GM18520 (cell line): Measurements from ENCODE around the gene HPCAL1.

Experiments
- ATAC-seq: cut with Tn5 transposase; IDR thresholded peaks from one replicate; pipeline ENCODE4 v1.9.1; 2021; ENCODE audit not compliant: unreplicated experiment

Gene HPCAL1

DNA sequence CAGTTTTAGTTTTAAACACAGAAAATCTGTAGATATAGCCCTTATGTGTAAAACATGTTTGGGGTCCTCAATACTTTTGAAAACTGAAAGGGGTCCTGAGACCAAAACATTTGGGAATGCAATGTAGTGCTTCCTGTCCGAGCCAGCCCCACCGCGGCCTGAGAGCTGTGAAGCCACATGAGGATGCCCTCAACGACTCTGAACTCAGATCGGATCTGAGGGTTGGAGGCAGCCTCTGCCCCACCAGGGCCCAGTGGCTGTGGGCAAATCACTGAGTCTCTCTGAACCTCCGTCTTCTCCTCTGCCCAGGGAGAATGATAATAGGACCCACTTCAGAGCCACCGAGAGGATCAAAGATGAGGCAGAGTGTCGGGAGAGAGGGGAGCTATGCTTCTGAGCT lies 33.4 kb upstream of the HPCAL1 start:
- no peak for ATAC-seq

DNA sequence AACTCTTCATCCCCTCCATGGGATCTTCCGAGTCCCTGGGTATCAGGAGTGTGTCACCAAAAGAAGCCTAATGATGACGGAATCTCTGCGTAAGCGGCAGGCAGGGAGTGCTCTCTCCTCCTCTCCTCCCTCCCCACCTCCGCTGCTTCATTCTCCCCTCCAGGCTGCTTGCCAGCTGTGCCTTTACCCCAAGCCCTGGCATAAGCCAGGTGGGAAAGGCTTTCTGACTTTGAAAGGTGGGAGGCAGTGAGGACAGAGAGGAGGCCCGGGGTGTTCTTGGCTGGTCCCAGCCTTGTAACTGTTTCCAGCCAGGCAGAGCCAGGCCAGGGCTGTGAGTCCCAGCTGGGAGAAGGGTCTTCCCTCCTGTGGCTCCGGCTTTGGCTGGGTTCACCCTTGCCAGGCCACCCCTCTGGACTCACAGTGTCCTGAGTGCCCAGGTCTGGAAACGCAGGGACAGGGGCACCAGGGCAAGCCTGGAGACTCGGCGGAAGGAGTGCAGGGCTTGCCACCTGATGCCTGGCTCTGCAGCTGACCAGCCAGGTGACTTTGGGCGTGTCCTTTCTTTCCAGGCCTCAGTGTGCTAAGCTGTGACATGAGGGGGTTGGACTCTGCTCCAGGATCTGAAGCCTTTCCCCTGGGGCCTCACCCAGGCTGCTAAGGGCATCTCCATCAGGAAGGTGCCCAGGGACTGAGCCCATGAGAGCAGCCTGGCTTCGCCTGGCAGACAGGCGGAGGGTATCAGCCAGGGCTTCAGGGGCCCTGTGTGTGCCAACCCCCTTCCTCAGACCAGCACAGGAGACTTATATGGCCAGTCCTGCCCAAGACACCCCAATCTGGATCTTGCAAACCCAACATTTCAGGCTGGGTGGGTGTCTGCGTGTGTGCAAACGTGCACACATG lies 32.7 kb upstream of the HPCAL1 start:
- no peak for ATAC-seq

DNA sequence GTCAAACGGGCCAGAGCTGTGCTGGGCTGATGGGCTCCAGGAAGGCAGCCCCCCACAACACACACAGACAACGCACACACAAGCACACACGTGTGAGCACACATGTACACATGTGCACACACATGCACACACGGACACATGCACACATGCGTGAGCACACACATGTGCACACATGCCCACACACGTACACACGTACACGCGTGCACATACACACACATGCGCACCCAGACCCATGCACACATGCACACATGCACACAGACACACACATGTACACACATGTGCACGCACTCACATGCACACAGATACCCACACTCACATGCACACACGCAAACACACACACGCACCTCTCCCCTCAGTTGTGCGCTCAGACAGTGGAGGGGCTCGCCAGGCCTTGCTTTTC lies 31.2 kb upstream of the HPCAL1 start:
- ATAC-seq = no peak

DNA sequence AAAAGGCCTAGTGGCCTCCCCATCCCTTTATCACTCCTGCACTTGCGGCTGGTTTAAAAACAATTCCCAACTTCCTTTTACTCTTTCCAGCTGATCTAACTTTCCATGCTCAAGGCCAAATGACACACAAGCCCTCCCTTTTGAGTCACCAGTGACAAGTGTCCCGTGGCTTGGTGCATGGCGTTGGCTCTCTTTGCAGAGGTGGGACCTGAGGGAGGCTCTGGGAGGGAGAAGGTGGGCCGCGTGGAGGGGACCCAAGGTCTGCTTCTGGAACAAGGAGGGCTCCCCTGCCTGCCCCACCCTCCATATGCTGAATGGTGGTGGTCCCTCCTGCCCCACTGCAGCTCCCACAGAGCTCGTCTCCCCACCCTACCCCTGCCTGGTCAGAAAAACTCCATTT lies 30.8 kb upstream of the HPCAL1 start:
- no peak for ATAC-seq

DNA sequence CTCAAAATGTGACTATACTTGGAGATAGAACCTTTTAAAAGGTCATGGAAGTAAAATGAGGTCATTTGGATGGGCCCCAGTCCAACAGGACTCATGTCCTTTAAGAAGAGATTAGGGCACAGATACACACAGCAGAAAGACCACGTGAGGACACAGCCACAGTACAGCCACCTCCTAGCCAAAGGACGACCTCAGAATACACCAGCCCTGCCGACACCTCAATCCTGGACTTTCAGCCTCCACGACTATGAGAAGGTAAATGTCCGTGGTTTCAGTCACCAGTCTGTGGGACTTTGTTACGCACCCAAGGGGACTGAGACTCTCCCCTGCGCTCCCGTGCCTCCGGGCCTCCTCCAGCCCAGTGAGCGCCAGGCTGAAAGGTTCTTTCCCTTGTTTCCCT lies 30.2 kb upstream of the HPCAL1 start:
- ATAC-seq = no peak

DNA sequence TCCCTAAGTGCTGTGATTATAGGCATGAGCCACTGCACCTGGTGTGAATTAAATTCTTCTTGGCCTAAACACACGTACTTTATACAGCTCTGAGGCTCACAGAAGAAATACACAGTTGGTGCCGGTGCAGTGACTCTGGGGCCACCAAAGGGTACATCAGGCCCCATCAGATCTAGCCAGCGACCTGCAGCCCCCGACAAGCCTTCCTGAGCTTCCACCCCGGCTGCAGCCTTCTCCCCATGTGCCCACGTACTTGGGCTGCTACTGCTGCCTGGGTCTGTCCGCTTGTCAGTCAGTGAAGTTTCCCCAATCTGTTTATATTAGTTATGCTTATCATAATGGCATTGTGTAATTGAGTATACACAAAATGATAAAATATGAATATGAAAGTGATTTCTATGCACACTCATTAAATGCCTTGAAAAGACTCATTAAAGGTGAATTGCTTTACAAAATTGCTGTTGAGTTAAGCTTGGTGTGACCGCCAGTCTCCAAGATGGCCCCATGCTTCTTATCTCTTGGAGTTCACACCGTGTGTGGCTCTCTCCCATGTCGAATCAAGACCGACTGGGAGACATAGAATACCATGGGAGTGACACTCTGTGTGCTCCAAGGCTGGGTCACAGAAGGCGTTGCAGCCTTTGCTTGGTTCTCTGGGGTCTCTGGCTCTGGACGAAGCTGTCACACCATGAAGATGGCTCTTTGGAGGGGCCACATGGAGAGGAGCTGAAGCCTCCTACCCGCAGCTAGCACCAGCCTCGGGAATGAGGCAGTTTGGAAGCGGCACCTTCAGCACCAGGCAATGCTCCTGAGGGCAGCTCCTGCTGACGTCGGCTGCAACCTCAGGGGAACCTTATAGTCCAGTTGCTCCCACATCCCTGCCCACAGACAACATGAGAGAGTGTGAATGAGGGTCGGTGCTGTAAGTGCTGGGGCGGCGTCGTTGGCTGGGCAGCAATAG lies 29.2 kb upstream of the HPCAL1 start:
- ATAC-seq = no peak

DNA sequence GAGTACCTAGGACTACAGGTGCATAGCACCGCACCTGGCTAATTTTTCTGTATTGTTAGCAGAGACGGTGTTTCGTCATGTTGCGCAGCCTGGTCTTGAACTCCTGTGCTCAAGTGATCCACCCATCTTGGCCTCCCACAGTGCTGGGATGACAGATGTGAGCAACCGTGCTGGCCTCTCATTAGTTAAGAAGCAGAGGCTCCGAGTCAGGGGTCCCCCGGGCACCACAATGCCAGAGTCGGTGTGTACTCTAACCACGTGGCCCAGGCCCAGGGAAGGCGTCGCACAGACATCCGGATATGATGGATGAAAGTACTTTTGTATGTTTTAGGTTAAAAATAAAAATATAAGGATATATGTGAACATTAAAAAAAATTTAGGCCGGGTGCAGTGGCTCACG lies 28.3 kb upstream of the HPCAL1 start:
- ATAC-seq = no peak

DNA sequence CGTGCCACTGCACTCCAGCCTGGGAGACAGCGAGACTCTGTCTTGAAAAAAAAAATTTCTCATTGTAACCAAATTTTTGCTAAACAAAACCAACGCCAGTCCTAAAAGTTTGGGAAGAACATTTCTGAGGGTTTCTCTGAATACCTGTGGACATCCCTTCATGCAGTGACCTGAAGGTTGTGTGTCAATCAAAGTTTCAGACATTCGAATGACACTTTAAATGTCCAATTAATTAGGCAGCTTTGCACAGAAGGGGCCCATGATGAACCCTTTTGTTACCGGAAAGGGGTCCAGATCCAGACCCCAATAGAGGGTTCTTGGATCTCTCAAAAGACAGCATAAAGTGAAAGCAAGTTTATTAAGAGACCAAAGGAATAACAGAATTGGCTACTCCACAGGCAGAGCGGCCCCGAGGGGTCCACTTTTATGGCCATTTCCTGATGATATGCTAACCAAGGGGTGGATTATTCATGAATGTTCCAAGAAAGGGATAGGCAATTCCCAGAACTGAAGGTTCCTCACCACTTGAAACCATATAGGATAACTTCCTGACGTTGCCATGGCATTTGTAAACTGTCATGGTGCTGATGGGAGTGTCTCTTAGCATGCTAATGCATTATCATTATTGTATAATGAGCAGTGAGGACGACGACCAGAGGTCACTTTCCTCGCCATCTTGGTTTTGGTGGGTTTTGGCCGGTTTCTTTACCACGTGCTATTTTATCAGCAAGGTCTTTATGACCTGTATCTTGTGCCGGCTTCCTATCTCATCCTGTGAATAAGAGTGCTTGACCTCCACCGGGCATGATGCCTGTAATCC lies 27.5 kb upstream of the HPCAL1 start:
- ATAC-seq = no peak

DNA sequence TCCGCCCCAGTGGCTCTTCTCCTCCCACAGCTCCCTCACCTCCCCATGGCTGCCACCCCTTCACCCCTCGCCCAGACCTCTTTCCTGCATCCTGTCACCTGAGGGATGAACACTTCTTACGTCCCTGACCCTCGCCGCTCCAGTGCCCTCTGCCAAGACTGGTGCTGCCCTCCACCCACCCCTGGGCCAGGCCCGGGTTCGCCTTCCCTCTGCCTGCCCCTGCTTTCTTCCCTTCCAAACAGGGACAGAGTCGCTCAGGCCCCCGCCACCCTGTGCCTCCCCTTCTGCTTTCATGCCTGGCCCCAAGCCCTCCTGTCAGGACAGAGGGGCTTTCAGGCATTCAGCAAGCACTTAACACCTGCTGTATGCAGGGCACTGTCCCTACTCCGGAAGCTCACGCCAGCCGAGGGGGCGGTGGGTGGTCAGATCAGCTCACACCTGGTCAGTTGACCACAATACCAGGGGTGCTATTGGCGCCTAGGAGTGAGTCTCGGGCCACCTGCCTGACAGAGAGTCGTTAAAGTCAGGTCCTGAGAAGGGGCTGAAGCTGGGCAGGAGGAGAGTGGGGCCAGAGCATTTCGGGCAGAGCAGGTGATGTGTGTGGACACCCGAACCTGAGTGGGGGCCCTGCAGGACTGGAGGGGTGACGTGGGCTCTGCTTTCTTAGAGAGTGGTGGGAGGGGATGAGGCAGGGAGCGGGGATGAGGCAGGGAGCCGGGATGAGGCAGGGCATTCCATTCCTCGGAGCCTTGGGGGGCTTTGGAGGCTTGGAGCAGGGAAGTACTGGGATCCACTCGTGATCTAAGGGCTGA lies 26.0 kb upstream of the HPCAL1 start:
- no peak for ATAC-seq

DNA sequence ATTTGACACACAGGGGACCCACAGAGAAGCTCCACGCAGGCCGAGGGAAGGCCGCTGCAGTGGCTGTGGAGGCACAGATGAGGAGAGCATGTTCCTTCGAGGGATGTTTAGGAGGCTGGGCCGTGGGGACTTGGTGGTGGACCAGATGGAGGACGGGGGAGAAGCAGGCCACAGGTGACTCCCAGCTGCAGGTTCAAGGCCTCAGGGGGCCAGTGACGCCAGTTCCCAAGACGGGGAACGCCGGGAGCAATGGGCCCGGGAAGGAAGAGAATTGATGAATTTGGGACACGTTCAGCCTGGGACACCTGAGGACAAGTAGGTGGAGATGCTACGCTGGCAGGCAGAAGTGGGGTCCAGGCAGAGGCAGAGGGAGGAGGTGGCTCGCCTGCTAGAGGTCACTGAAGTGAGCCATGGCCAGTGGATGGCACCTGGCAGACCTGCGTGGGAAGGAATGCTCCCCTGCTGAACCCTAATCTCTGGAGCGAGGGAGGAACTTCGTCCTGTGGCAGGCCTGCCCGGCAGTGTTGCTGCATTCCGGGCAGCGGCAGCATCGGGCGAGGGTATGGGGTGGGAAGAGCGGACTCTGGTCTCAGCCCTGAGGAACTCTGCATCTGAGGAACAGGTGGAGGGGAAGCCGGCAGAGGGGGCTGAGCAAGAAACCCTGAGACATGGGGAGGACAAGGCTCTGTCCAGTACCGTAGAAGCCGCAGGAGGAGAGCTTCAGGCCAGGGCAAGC lies 25.2 kb upstream of the HPCAL1 start:
- no peak for ATAC-seq

DNA sequence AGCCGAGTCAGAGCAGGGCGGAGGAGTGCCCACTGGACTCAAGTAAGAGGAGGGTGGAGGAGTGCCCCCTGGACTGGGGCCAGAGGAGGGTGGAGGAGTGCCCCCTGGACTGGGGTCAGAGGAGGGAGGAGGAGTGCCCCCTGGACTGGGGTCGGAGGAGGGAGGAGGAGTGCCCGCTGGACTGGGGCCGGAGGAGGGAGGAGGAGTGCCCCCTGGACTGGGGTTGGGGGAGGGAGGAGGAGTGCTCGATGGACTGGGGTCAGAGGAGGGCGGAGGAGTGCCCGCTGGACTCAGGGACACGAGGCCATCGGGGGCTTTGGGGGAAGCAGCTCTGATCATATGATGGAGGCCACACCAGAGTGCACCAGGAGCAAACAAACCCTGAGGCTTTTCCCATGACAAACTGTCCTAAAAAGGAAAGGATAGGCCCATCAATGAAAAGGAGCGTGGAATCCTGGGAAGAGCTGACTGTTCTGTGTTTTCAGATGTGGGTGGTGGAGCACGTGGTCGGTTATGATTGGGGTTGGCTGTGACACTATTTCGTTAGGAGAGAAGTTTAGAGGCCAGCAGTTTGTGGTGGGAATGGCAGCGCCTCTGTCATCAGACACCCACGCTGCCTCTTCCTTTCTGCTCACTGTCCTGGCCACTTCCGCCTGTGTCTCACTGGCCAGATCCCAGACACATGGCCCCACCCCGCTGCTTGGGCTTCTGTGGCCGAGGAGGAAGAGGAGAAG lies 24.5 kb upstream of the HPCAL1 start:
- no peak for ATAC-seq

DNA sequence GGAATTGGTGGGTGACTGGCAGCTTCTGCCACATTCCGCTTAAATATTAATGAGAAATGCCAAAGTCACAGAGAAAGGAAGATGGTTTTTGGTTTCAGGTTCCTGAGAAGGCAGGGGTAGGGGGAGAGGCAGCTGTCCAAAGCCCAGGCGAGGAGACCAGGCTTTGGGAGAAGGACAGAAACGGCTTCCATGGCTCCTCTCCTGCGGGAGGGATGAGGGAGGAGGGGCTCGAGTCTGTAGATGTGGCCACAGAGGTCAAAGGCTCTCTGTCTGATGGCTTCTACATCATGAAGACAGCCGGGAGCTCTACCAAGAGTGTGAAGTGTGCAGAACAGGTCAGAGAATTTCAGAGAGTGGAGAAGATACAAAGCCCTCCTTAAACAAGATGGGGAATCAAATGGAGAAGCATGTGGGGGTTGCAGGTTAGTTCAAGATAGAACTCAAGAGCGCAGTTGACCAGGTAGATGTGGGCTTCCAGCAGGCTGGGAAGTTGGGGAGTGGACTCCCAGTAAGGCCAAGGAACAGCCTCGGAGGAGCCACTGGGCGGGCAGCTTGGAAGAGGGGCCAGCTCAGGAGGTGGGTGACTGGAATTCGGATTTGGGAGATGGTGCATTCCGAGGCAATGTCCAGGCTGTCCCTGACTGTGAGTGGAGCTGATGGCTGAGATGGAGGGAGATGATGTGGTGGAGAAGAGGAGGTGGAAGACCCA lies 23.8 kb upstream of the HPCAL1 start:
- no peak for ATAC-seq

DNA sequence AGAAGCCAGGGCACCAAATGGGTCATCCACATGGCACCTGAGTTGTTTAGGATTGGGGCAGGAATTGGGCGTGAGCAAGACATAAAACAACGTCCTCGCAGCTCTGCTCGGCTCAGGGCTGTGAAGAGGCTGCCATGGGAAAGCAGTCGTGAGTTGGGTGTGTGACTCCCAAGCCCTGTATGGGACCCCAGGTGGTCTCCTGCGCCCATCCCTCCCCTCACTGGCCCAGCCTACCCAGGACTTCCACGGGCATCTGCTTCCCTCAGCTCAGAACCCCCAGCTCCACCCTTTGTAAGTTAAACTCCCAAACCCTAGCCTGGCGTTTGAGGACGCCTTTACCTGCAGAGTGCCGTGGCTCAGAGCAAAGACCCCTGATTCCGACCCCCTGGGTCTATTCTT lies 23.2 kb upstream of the HPCAL1 start:
- no peak for ATAC-seq

DNA sequence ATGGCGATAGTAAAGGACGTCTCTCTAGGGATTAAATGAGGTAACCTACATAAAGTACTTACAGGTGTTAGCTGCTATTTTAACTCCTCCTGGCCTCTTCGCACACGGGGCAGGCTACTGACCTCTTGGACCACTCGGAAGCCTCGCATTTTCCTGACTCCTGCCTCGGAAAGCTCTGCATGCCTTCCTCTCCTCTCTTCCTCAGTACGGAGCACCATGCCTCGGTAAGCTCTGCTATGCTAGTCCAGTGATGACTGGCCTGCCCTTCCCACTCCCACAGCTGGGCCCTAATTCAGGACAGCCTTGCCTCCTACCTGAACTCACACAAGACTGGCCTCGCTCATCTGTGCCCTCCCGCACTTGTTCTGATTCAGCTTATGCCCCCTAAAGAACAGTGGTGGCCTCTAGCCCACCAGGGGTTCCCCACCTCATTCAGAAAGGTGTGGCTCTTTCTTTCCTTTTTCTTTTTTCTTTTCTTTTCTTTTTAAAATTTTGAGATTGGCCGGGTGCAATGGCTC lies 22.7 kb upstream of the HPCAL1 start:
- ATAC-seq = no peak

DNA sequence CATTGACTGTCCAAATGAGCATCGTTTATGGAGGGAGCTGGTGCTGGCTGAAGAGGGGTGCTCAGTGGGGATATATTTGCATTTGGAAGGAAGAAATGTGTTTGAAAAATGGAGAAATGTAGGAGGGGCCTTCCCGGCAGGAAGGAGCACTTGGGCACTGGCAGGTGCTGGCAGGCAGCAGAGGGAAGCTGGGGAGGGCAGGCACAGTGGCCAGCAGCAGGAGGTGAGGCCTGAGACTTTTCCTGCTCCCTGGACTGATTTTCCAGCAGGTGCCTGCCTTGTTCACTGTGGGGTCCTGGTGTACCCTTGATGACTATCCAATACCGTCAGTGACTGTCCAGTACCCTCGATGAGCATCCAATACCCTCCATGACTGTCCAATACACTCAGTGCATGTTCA lies 20.8 kb upstream of the HPCAL1 start:
- ATAC-seq = no peak

DNA sequence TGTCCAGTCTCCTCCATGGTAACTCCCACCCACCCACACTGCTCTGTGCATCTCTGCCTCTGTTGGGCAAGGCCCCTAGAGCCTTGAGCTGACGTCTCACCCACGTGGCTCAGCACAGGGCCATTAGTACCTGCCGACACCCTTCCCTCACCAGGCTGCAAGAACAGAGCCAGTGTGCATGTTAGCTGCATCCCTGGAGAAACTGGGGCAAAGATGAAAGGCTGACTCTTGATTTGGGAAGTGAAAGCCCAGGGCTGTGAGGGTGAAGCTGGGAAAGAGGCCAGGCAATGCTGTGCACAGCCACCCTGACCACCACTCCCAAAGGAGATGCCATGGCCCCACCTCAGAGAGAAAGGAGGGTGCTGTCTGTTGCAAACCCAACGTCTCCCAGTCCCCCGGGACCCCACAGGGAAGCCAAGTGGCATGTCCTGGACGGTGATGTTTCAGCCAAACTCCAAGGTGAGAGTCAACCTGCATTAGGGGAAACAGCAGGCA lies 20.0 kb upstream of the HPCAL1 start:
- no peak for ATAC-seq

DNA sequence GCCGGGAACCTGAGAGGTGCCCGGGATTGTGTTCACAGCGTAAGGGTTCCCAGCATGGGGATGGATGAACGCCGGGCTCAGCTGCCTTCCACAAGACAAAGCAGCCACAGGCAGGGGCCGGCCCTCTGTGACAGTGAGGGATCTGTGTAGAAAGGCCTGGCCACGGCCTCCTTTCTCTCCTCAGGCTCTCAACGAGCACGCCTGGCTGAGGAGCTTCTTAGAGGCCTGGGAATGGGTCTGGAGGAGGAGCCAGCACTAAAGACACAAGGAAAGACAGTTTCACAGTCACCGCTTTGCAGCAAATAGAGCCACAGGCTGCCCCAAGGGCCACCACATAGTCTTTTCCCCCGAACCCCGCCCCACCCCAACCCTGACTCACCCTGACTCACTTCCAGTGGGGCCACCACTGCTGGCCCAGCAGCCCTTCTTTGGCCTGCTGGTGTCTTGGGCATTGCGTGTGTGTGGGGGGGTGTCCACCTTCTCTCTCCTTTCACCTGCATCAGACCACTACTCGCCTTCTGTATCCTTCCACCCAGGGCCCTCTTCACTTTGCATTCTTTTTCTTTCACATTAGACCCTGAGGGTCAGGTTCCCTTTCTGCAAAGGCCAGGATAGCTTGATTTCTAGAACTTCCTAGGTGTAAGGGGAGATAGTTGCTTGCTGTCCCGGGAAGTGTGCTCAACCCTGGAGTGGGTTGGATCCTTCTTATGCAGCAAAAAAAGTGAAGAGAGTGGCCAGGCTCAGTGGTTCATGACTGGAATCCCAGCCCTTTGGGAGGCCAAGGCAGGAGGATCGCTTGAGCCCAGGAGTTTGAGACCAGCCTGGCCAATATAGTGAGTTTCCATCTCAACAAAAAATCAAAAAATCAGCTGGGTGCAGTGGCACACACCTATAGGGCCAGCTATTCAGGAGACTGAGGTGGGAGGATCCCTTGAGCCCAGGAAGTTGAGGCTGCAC lies 19.3 kb upstream of the HPCAL1 start:
- no peak for ATAC-seq
